GM18505 (cell line): ENCODE data around the gene WEE2.

ENCODE experiments used
- ATAC-seq: cut with Tn5 transposase; IDR thresholded peaks from one replicate; pipeline ENCODE4 v1.9.1; 2021; ENCODE audit not compliant: unreplicated experiment
- POLR2A ChIP-seq: IDR thresholded peaks from 4 replicates; pipeline ENCODE4 v1.6.1; 2011; ENCODE audit warnings: borderline replicate concordance; ENCODE audit not compliant: insufficient read depth, insufficient read length; ENCODE audit errors: extremely low read depth

WEE2 gene

GRCh38 chr7:141708351-141708750 is at the start of gene WEE2:
Gene WEE2, plus strand, starts transcription at chr7:141708353. Its CDS starts 406 bp downstream, at chr7:141708759.
- no peak for TF ChIP-seq POLR2A
- ATAC-seq: no peak

GRCh38 chr7:141659501-141659900 is 48.7 kb upstream of the WEE2 start:
- ATAC-seq: no peak
- TF ChIP-seq POLR2A: no peak

GRCh38 chr7:141660259-141660658 is 47.9 kb upstream of the WEE2 start:
- TF ChIP-seq POLR2A: no peak
- ATAC-seq: no peak

GRCh38 chr7:141663081-141663849 is 44.9 kb upstream of the WEE2 start:
- ATAC-seq: no peak
- TF ChIP-seq POLR2A: no peak

GRCh38 chr7:141664450-141664849 is 43.7 kb upstream of the WEE2 start:
- no peak for TF ChIP-seq POLR2A
- ATAC-seq: no peak

- no peak for TF ChIP-seq POLR2A
These were observed 42.7 kb upstream of the WEE2 start for GRCh38 chr7:141665208-141666035.

GRCh38 chr7:141666071-141666470 is 42.1 kb upstream of the WEE2 start:
- ATAC-seq: no peak
- no peak for TF ChIP-seq POLR2A

More at GRCh38 chr7:141665208-141666035, 42.7 kb upstream of the WEE2 start:
- ATAC-seq: no peak

GRCh38 chr7:141668853-141669252 is 39.3 kb upstream of the WEE2 start:
- no peak for ATAC-seq
- TF ChIP-seq POLR2A: no peak

GRCh38 chr7:141671705-141672496 is 36.3 kb upstream of the WEE2 start:
- TF ChIP-seq POLR2A: no peak
- ATAC-seq: no peak

- no peak for TF ChIP-seq POLR2A
These were observed 34.8 kb upstream of the WEE2 start for GRCh38 chr7:141673346-141673745.

GRCh38 chr7:141674171-141674671 is 33.9 kb upstream of the WEE2 start:
- no peak for TF ChIP-seq POLR2A
- ATAC-seq: no peak

More at GRCh38 chr7:141673346-141673745, 34.8 kb upstream of the WEE2 start:
- no peak for ATAC-seq

GRCh38 chr7:141674702-141675101 is 33.5 kb upstream of the WEE2 start:
- TF ChIP-seq POLR2A: no peak
- ATAC-seq: no peak

- ATAC-seq: no peak
- no peak for TF ChIP-seq POLR2A
These were observed 32.5 kb upstream of the WEE2 start for GRCh38 chr7:141675436-141676215.

- no peak for TF ChIP-seq POLR2A
- ATAC-seq: no peak
These were observed 31.5 kb upstream of the WEE2 start for GRCh38 chr7:141676618-141677017.
